Hepatocyte (in vitro differentiated cells): ENCODE data around the gene PCDHGA7. TPM values are rescaled to one million over a fixed set of nuclear protein-coding genes. Genes with fewer than 3 reads are reported as not detected.
"Not testable (repeated sequence)": the region's sequence is repeated elsewhere in the genome, so short reads cannot be mapped to it uniquely, and the experiment has no call there.

Source experiments
- DNase-seq: peaks from one replicate; pipeline ENCODE4 v3.0.0-alpha.2; 2016; ENCODE audit warnings: low spot score
- H2AFZ ChIP-seq: fragments of 200-600 bp; sonication (generic); 2 replicates; pipeline ENCODE4 v1.6.0; 2016; ENCODE audit warnings: antibody characterized with exemption, mild to moderate bottlenecking
- H3K27ac ChIP-seq: fragments of 200-600 bp; sonication (generic); 2 replicates; pipeline ENCODE4 v1.5.1; 2016; ENCODE audit warnings: mild to moderate bottlenecking
- H3K27me3 ChIP-seq: fragments of 200-600 bp; sonication (generic); 2 replicates; pipeline ENCODE4 v1.6.1; 2016
- H3K36me3 ChIP-seq: fragments of 200-600 bp; sonication (generic); replicated peaks from 2 replicates; pipeline ENCODE4 v1.5.1; 2016; ENCODE audit warnings: low read depth; ENCODE audit not compliant: insufficient read depth
- H3K4me1 ChIP-seq: fragments of 200-600 bp; sonication (generic); 2 replicates; pipeline ENCODE4 v1.5.1; 2016; ENCODE audit warnings: mild to moderate bottlenecking, moderate library complexity; ENCODE audit not compliant: insufficient read depth
- H3K4me2 ChIP-seq: fragments of 200-600 bp; sonication (generic); 2 replicates; pipeline ENCODE4 v1.6.0; 2016
- H3K4me3 ChIP-seq: fragments of 200-600 bp; sonication (generic); 2 replicates; pipeline ENCODE4 v1.5.1; 2016; ENCODE audit warnings: mild to moderate bottlenecking
- H3K79me2 ChIP-seq: fragments of 200-600 bp; sonication (generic); 2 replicates; pipeline ENCODE4 v1.6.0; 2017; ENCODE audit warnings: mild to moderate bottlenecking
- H3K9me2 ChIP-seq: fragments of 200-600 bp; sonication (generic); replicated peaks from 2 replicates; pipeline ENCODE4 v1.6.0; 2017; ENCODE audit warnings: mild to moderate bottlenecking; ENCODE audit not compliant: insufficient read depth
- H3K9me3 ChIP-seq: fragments of 200-600 bp; sonication (generic); 2 replicates; pipeline ENCODE4 v1.5.1; 2016; ENCODE audit warnings: low read depth, mild to moderate bottlenecking
- H4K20me1 ChIP-seq: fragments of 200-600 bp; sonication (generic); 2 replicates; pipeline ENCODE4 v1.6.0; 2016; ENCODE audit warnings: mild to moderate bottlenecking; ENCODE audit not compliant: insufficient read depth, poor library complexity, severe bottlenecking
- CTCF ChIP-seq: fragments of 200-600 bp; sonication (generic); IDR thresholded peaks from 2 replicates; pipeline ENCODE4 v1.5.1; 2016; ENCODE audit warnings: antibody characterized with exemption, mild to moderate bottlenecking; ENCODE audit not compliant: poor library complexity
- EZH2 ChIP-seq: fragments of 200-600 bp; sonication (generic); IDR thresholded peaks from 2 replicates; pipeline ENCODE4 v1.6.1; 2016; ENCODE audit warnings: antibody characterized with exemption, mild to moderate bottlenecking, borderline replicate concordance
- EZH2phosphoT487 ChIP-seq: fragments of 200-600 bp; sonication (generic); IDR thresholded peaks from one replicate; pipeline ENCODE4 v1.6.1; 2018; ENCODE audit warnings: antibody characterized with exemption, mild to moderate bottlenecking, low read depth, moderate library complexity; ENCODE audit not compliant: unreplicated experiment, severe bottlenecking
- WGBS: methylation state at CpG from one replicate; pipeline ENCODE4 v1.1.6; 2016; ENCODE audit warnings: low lambda C conversion rate; ENCODE audit errors: missing lambda C conversion rate; 5-methylcytosine and 5-hydroxymethylcytosine counted together
- polyA plus RNA-seq: library from polyadenylated mRNA; unstranded; fragments of >200 nt; fragmentation: Nextera tagmentation; extraction: Ambion mirVana; gene quantifications from 2 replicates; pipeline ENCODE4 v1.2.1, GENCODE V29; 2016
- total RNA-seq: library from RNA; depleted of rRNA; stranded (reverse); fragments of >200 nt; gene quantifications from 2 replicates; pipeline ENCODE4 v1.2.3, GENCODE V29; 2014

Gene PCDHGA7
- total and polyA plus RNA-seq, 2 experiments from 2014 or later: 0.10 TPM; not detected in 1

DNA sequence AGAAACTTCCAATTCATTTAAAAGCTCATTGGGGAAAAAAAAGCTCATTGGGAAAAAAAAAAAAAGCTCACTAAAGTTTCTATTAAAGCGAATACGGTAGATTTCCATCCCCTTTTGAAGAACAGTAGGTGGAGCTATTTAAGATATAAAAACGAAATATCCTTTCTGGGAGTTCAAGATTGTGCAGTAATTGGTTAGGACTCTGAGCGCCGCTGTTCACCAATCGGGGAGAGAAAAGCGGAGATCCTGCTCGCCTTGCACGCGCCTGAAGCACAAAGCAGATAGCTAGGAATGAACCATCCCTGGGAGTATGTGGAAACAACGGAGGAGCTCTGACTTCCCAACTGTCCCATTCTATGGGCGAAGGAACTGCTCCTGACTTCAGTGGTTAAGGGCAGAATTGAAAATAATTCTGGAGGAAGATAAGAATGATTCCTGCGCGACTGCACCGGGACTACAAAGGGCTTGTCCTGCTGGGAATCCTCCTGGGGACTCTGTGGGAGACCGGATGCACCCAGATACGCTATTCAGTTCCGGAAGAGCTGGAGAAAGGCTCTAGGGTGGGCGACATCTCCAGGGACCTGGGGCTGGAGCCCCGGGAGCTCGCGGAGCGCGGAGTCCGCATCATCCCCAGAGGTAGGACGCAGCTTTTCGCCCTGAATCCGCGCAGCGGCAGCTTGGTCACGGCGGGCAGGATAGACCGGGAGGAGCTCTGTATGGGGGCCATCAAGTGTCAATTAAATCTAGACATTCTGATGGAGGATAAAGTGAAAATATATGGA is 48.0 kb downstream of the PCDHGA7 start, which contains the start of gene PCDHGA12:
Gene PCDHGA12 (plus strand): TSS at position 176 of the 782 bp plus-strand sequence. CDS start 253 bp downstream, at position 429.
- Histone ChIP-seq H3K27me3 (no peaks in the 10 kb centered on the region), H3K4me2 (no peak within 1 kb of the TSS), H3K9me3 (peaks cover 67% of the 10 kb centered on the region), H3K27ac (no peak within 1 kb of the TSS), H3K36me3 (peaks cover 14% of the 10 kb centered on the region), H3K4me1 (no peaks in the 10 kb centered on the region), H4K20me1 (no peaks in the 10 kb centered on the region), H3K9me2 (no peaks in the 10 kb centered on the region), H3K4me3 (peak within 1 kb of the TSS; percentile 10), H3K79me2 (peaks cover 11% of the 10 kb centered on the region), H2AFZ (no peak within 1 kb of the TSS)
- TF ChIP-seq EZH2 (no peak), EZH2phosphoT487 (no peak), CTCF (no peak)
- no peak for DNase-seq
- WGBS: 98% methylated on average over 33 of the region's 33 CpGs

DNA sequence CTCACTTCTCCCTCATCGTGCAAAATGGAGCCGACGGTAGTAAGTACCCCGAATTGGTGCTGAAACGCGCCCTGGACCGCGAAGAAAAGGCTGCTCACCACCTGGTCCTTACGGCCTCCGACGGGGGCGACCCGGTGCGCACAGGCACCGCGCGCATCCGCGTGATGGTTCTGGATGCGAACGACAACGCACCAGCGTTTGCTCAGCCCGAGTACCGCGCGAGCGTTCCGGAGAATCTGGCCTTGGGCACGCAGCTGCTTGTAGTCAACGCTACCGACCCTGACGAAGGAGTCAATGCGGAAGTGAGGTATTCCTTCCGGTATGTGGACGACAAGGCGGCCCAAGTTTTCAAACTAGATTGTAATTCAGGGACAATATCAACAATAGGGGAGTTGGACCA is 48.7 kb downstream of the PCDHGA7 start:
- Histone ChIP-seq H3K36me3 (peaks cover 9% of the 10 kb centered on the region), H3K4me1 (no peaks in the 10 kb centered on the region), H3K4me2 (no peak overlapping the region), H3K4me3 (no peak overlapping the region), H3K79me2 (peaks cover 10% of the 10 kb centered on the region), H3K9me2 (no peaks in the 10 kb centered on the region), H3K27me3 (no peaks in the 10 kb centered on the region), H4K20me1 (no peaks in the 10 kb centered on the region), H2AFZ (no peak overlapping the region), H3K9me3 (peaks cover 64% of the 10 kb centered on the region), H3K27ac (no peak overlapping the region)
- 99% methylated on average over 37 of the region's 37 CpGs for WGBS
- TF ChIP-seq EZH2 (no peak), CTCF (no peak), EZH2phosphoT487 (no peak)
- DNase-seq: no peak

- not testable (repeated sequence) for H3K4me3 ChIP-seq, H2AFZ ChIP-seq, H3K36me3 ChIP-seq, H3K9me2 ChIP-seq, H3K4me2 ChIP-seq, H3K27ac ChIP-seq, H3K27me3 ChIP-seq, DNase-seq, H3K4me1 ChIP-seq, H4K20me1 ChIP-seq
- Histone ChIP-seq H3K9me3 (peaks cover 58% of the 10 kb centered on the region), H3K79me2 (peaks cover 12% of the 10 kb centered on the region)
- WGBS: 98% methylated on average over 33 of the region's 38 CpGs
Observed at GRCh38 chr5:141432308-141432707, 49.8 kb downstream of the PCDHGA7 start.

- peaks cover 55% of the 10 kb centered on the region for H3K9me3 ChIP-seq
- not testable (repeated sequence) for DNase-seq, H3K4me1 ChIP-seq, H3K9me2 ChIP-seq, H2AFZ ChIP-seq, H3K4me2 ChIP-seq, H4K20me1 ChIP-seq, H3K27ac ChIP-seq, H3K27me3 ChIP-seq, H3K4me3 ChIP-seq, H3K36me3 ChIP-seq
- 96% methylated on average over 26 of the region's 29 CpGs for WGBS
- peaks cover 12% of the 10 kb centered on the region for H3K79me2 ChIP-seq
Observed at GRCh38 chr5:141432726-141433125, 50.2 kb downstream of the PCDHGA7 start.
